GM19438 (cell line): ENCODE data around the gene NCR3LG1.

Source experiments
- ATAC-seq: cut with Tn5 transposase; IDR thresholded peaks from one replicate; pipeline ENCODE4 v1.9.1; 2021; ENCODE audit warnings: low read depth; ENCODE audit not compliant: unreplicated experiment

Gene NCR3LG1

GRCh38 chr11:17369094-17369493 lies 17.5 kb downstream of the NCR3LG1 start:
- no peak for ATAC-seq

GRCh38 chr11:17369684-17370243 lies 18.2 kb downstream of the NCR3LG1 start:
- ATAC-seq = no peak

- no peak for ATAC-seq
These were observed 20.0 kb downstream of the NCR3LG1 start for GRCh38 chr11:17371614-17372013.

- no peak for ATAC-seq
These were observed 23.9 kb downstream of the NCR3LG1 start for GRCh38 chr11:17375547-17375946.

- ATAC-seq = no peak
These were observed 24.9 kb downstream of the NCR3LG1 start for GRCh38 chr11:17376493-17376892.

GRCh38 chr11:17378655-17379054 lies 27.1 kb downstream of the NCR3LG1 start:
- ATAC-seq = no peak

GRCh38 chr11:17379383-17380180 lies 28.0 kb downstream of the NCR3LG1 start:
- no peak for ATAC-seq

- no peak for ATAC-seq
These were observed 29.6 kb downstream of the NCR3LG1 start for GRCh38 chr11:17381156-17381555.

GRCh38 chr11:17382046-17382728 lies 30.6 kb downstream of the NCR3LG1 start:
- no peak for ATAC-seq

- ATAC-seq = no peak
These were observed 31.9 kb downstream of the NCR3LG1 start for GRCh38 chr11:17383461-17383860.

GRCh38 chr11:17384002-17384511 lies 32.5 kb downstream of the NCR3LG1 start:
- ATAC-seq = peak; percentile 56

- no peak for ATAC-seq
These were observed 33.9 kb downstream of the NCR3LG1 start for GRCh38 chr11:17385492-17385891.

GRCh38 chr11:17385926-17386325 lies 34.3 kb downstream of the NCR3LG1 start:
- no peak for ATAC-seq

GRCh38 chr11:17386331-17387084 lies 34.9 kb downstream of the NCR3LG1 start:
- peak; percentile 46 for ATAC-seq

GRCh38 chr11:17387254-17387653 lies 35.7 kb downstream of the NCR3LG1 start:
- no peak for ATAC-seq

- ATAC-seq = no peak
These were observed 36.2 kb downstream of the NCR3LG1 start for GRCh38 chr11:17387811-17388210.

- peak; percentile 45 for ATAC-seq
These were observed 37.1 kb downstream of the NCR3LG1 start, which contains the start of gene KCNJ11 for GRCh38 chr11:17388609-17389210. Gene KCNJ11 (minus strand): TSS chr11:17388659. CDS start chr11:17388091, 568 bp downstream.

GRCh38 chr11:17389211-17389956 lies 37.8 kb downstream of the NCR3LG1 start:
- peak; percentile 63 for ATAC-seq

GRCh38 chr11:17389957-17390649 lies 38.5 kb downstream of the NCR3LG1 start:
- ATAC-seq = peak; percentile 2
